Gastrocnemius medialis (tissue), 4 donors: ENCODE data around the gene MGMT.

Experiments
- CTCF ChIP-seq, 5 experiments: fragments of 450-650 bp in 3 of 5; fragments of 200-600 bp in 2 of 5; sonication (generic) in 2 of 5; IDR thresholded peaks in 4 of 5; conservative IDR thresholded peaks in 1 of 5; 1 replicate in 4 of 5; 2 replicates in 1 of 5; pipeline ENCODE4 v1.5.1; 2016 to 2019; ENCODE audit warnings: antibody characterized with exemption in 5 of 5, mild to moderate bottlenecking in 3 of 5, moderate library complexity in 3 of 5
- POLR2A ChIP-seq, 2 donors: fragments of 450-650 bp; IDR thresholded peaks; one replicate each; pipeline ENCODE4 v1.6.1; 2017; ENCODE audit warnings: antibody characterized with exemption in 2 of 2, mild to moderate bottlenecking in 2 of 2, moderate library complexity in 2 of 2

GRCh38 chr10:129716881-129717280, 249.8 kb downstream of the MGMT start:
- no peak for TF ChIP-seq POLR2A (IDR thresholded peaks at IDR 0.05)
- no peak for TF ChIP-seq CTCF (IDR thresholded peaks at IDR 0.05 in 4 of 5, conservative IDR thresholded peaks at IDR 0.05 in 1 of 5)
